ENCODE data around the gene SLC39A13.

SLC39A13 gene

GRCh38 chr11:47461876-47462275, 53.5 kb downstream of the SLC39A13 start:
- DNase-seq = no peak

GRCh38 chr11:47464483-47464882, 56.1 kb downstream of the SLC39A13 start:
- DNase-seq = peak; percentile 17

Measured in activated effector memory CD4-positive, alpha-beta T cell treated with anti-CD3 and anti-CD28 coated beads, Interleukin-2, amount 50 U/mL, for 16 hours (primary cell).